Kidney (tissue), 22 donors: Measurements from ENCODE around the gene RAI1. TPM values are rescaled to one million over a fixed set of nuclear protein-coding genes. Genes with fewer than 3 reads are reported as not detected.
"Not testable (repeated sequence)": the region's sequence is repeated elsewhere in the genome, so short reads cannot be mapped to it uniquely, and the experiment has no call there.

ENCODE experiments used
- DNase-seq, 5 donors: peaks; one replicate each; pipeline ENCODE4 v3.0.0-alpha.2; 2013 to 2020
- FAIRE-seq: peaks from 2 replicates; lab custom pipeline; 2012; peaks lifted over from hg19 to GRCh38; lab: Jason Lieb, UNC
- H3K27ac ChIP-seq, 2 donors: one replicate each; pipeline ENCODE4 v1.7.0; 2013; ENCODE audit warnings: low read depth in 2 of 2, low read length in 2 of 2, inconsistent platforms in 1 of 2
- H3K27me3 ChIP-seq: one replicate; pipeline ENCODE4 v1.7.1; 2013; ENCODE audit warnings: low read length, inconsistent platforms; ENCODE audit not compliant: control insufficient read depth, insufficient read depth
- H3K36me3 ChIP-seq, 3 donors: one replicate each; pipeline versions ENCODE4 v1.7.0 to v1.7.1; 2013; ENCODE audit warnings: low read length in 3 of 3, control low read depth in 1 of 3, inconsistent platforms in 1 of 3; ENCODE audit not compliant: insufficient read depth in 3 of 3, control insufficient read depth in 2 of 3
- H3K4me1 ChIP-seq, 3 donors: one replicate each; pipeline versions ENCODE4 v1.7.0 to v1.7.1; 2013; ENCODE audit warnings: low read length in 3 of 3, inconsistent platforms in 1 of 3, low read depth in 1 of 3; ENCODE audit not compliant: control insufficient read depth in 2 of 3, insufficient read depth in 2 of 3
- H3K4me3 ChIP-seq, 3 donors: one replicate each; pipeline versions ENCODE4 v1.7.0 to v1.8.1; 2013; ENCODE audit warnings: low read length in 3 of 3, control low read depth in 1 of 3, inconsistent platforms in 1 of 3
- H3K9ac ChIP-seq, 3 donors: one replicate each; pipeline versions ENCODE4 v1.7.0 to v1.7.1; 2013; ENCODE audit warnings: low read length in 3 of 3, control low read depth in 1 of 3, inconsistent platforms in 1 of 3
- H3K9me3 ChIP-seq, 3 donors: one replicate each; pipeline versions ENCODE4 v1.7.0 to v1.7.1; 2013; ENCODE audit warnings: low read length in 3 of 3, control low read depth in 1 of 3, inconsistent platforms in 1 of 3; ENCODE audit not compliant: control insufficient read depth in 2 of 3, insufficient read depth in 1 of 3
- intact Hi-C: fragments of 100-400 bp; cut with DNase I; formaldehyde crosslinking; loops from one replicate; pipeline ENCODE4 v1.11.1; 2022
- long read RNA-seq, 10 donors: library from polyadenylated mRNA in 1 of 10; unstranded in 1 of 10; transcript quantifications; one replicate each; pipeline ENCODE4 v2.0.0 and lab custom pipeline, GENCODE V29; 2021 to 2026
- polyA plus RNA-seq: library from polyadenylated mRNA; stranded (reverse); fragments of 350-450 nt; fragmentation: Illumina TruSeq; extraction: RNeasy Lipid Tissue Mini Kit (QIAGEN cat#74804); gene quantifications from one replicate; pipeline ENCODE4 v1.2.3, GENCODE V29; 2014; ENCODE audit warnings: low read depth, low replicate concordance; ENCODE audit not compliant: insufficient read depth
- total RNA-seq: library from RNA; stranded (reverse); fragmentation: NEBNext Ultra II Directional; extraction: Animal tissue kit (Norgen Biotek cat#: 25700); gene quantifications from one replicate; pipeline ENCODE4 v1.2.1, GENCODE V29; 2021
- TF ChIP-seq, protein P1 (sequence below): IDR thresholded peaks from 3 replicates; pipeline ENCODE4 v1.5.1; 2012; ENCODE audit warnings: mild to moderate bottlenecking, moderate library complexity, borderline replicate concordance; ENCODE audit not compliant: insufficient read depth; ENCODE audit errors: extremely low read depth
- donor health status: control.
- donor health status: control.
- donor health status: control.
- donor health status: control.
- donor health status: control.
- donor health status: DM: yes; HTN: yes; CAD: no.
- donor health status: Normal renal cell carcinoma (clear cell type).

The RAI1 gene, protein sequence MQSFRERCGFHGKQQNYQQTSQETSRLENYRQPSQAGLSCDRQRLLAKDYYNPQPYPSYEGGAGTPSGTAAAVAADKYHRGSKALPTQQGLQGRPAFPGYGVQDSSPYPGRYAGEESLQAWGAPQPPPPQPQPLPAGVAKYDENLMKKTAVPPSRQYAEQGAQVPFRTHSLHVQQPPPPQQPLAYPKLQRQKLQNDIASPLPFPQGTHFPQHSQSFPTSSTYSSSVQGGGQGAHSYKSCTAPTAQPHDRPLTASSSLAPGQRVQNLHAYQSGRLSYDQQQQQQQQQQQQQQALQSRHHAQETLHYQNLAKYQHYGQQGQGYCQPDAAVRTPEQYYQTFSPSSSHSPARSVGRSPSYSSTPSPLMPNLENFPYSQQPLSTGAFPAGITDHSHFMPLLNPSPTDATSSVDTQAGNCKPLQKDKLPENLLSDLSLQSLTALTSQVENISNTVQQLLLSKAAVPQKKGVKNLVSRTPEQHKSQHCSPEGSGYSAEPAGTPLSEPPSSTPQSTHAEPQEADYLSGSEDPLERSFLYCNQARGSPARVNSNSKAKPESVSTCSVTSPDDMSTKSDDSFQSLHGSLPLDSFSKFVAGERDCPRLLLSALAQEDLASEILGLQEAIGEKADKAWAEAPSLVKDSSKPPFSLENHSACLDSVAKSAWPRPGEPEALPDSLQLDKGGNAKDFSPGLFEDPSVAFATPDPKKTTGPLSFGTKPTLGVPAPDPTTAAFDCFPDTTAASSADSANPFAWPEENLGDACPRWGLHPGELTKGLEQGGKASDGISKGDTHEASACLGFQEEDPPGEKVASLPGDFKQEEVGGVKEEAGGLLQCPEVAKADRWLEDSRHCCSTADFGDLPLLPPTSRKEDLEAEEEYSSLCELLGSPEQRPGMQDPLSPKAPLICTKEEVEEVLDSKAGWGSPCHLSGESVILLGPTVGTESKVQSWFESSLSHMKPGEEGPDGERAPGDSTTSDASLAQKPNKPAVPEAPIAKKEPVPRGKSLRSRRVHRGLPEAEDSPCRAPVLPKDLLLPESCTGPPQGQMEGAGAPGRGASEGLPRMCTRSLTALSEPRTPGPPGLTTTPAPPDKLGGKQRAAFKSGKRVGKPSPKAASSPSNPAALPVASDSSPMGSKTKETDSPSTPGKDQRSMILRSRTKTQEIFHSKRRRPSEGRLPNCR (N-terminal part only)
- 50.5 TPM for total RNA-seq
- polyA plus RNA-seq: 6.7 TPM
- long read RNA-seq, donor 1, transcript RAI1-206 (2 exons, 489 nt): major isoform, 5 of 15 reads
- long read RNA-seq, donor 1, partial matches to known transcripts: 10 of 15 reads
- long read RNA-seq, donor 1, other reads (novel, unspliced or antisense): 0 of 15 reads
- long read RNA-seq, donor 2, partial matches to known transcripts: 16 of 21 reads
- long read RNA-seq, donor 2, other reads (novel, unspliced or antisense): 0 of 21 reads
- long read RNA-seq, donor 3, partial matches to known transcripts: 17 of 29 reads
- long read RNA-seq, donor 3, other reads (novel, unspliced or antisense): 10 of 29 reads
- long read RNA-seq, donor 4, partial matches to known transcripts: 11 of 12 reads
- long read RNA-seq, donor 4, other reads (novel, unspliced or antisense): 0 of 12 reads
- long read RNA-seq, donor 5: 0 reads
- long read RNA-seq, donor 6, partial matches to known transcripts: 0 of 1 reads
- long read RNA-seq, donor 6, other reads (novel, unspliced or antisense): 0 of 1 reads
- long read RNA-seq, donor 7, partial matches to known transcripts: 29 of 44 reads
- long read RNA-seq, donor 7, other reads (novel, unspliced or antisense): 15 of 44 reads
- long read RNA-seq, donor 8, partial matches to known transcripts: 6 of 6 reads
- long read RNA-seq, donor 8, other reads (novel, unspliced or antisense): 0 of 6 reads
- long read RNA-seq, donor 9: 0 reads
- long read RNA-seq, donor 10, partial matches to known transcripts: 5 of 7 reads
- long read RNA-seq, donor 10, other reads (novel, unspliced or antisense): 0 of 7 reads

DNA sequence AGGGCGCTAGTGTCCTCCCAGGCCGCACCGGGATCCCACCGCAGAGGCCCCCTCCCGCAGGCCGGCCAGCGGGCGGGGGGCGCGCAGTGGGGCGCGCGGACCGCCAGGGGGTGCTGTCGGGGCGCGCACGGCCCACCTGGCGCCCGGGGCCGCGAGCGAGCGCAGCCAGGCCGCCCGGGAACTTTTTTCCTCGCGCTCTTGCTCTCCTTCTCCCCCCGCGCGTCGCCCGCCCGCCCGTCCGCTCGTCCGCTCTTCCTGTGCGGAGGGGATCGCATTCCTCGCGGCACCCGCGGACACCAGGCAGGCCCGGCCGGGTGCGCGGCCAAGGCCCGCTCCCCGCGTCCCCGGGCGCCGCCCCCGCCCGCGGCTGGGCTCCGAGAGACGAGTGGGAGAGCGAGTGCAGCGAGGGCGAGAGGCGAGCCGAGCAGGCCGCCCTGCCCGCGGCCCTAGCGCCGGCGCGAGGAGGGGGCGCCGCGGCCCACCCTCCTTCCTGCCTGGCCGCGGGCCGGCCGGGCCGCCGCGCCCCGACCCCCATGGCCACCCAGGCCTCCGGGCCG is at the start of gene RAI1:
Gene RAI1, plus strand, starts transcription at position 272 of the 557 bp plus-strand sequence. CDS start 111,491 bp downstream, outside the sequence.
- no peaks in the 10 kb centered on the region for H3K36me3 ChIP-seq
- peak within 1 kb of the TSS; percentile 20 to 71 (median 37) for H3K4me3 ChIP-seq
- H3K4me1 ChIP-seq: peaks cover 0 to 21% (median 18%) of the 10 kb centered on the region in 3 donors
- FAIRE-seq (no peak), DNase-seq (peak; percentile 87 to 95 (median 91))
- no peaks in the 10 kb centered on the region for H3K27me3 ChIP-seq
- peak within 1 kb of the TSS; percentile 93 for H3K27ac ChIP-seq
- intact Hi-C loops: loop anchor here (5.0 kb wide), 1 partner anchor 181 kb away; no protein-coding TSS in a partner anchor
- TF ChIP-seq, protein P1, sequence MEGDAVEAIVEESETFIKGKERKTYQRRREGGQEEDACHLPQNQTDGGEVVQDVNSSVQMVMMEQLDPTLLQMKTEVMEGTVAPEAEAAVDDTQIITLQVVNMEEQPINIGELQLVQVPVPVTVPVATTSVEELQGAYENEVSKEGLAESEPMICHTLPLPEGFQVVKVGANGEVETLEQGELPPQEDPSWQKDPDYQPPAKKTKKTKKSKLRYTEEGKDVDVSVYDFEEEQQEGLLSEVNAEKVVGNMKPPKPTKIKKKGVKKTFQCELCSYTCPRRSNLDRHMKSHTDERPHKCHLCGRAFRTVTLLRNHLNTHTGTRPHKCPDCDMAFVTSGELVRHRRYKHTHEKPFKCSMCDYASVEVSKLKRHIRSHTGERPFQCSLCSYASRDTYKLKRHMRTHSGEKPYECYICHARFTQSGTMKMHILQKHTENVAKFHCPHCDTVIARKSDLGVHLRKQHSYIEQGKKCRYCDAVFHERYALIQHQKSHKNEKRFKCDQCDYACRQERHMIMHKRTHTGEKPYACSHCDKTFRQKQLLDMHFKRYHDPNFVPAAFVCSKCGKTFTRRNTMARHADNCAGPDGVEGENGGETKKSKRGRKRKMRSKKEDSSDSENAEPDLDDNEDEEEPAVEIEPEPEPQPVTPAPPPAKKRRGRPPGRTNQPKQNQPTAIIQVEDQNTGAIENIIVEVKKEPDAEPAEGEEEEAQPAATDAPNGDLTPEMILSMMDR: peak; percentile 84
- H3K9ac ChIP-seq: peak within 1 kb of the TSS in 2 of 3 donors; percentile 60 to 75
- no peaks in the 10 kb centered on the region for H3K9me3 ChIP-seq

DNA sequence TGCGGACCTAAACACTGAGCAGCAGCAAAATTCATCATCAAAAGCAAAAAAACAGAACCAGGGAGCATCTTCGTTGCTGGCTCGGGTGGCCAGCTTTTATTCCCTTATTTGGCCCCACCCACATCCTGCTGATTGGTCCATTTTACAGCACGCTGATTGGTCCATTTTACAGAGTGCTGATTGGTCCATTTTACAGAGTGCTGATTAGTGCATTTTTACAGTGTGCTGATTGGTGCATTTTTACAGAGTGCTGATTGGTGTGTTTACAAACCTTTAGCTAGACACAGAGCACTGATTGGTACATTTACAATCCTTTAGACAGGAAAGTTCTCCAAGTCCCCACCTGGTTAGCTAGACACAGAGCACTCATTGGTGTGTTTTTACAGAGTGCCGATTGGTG is 48.6 kb upstream of the RAI1 start:
- intact Hi-C loops, H3K27ac ChIP-seq, H3K9me3 ChIP-seq, H3K36me3 ChIP-seq, H3K27me3 ChIP-seq, H3K9ac ChIP-seq, H3K4me3 ChIP-seq, FAIRE-seq, H3K4me1 ChIP-seq, DNase-seq: not testable (repeated sequence)

DNA sequence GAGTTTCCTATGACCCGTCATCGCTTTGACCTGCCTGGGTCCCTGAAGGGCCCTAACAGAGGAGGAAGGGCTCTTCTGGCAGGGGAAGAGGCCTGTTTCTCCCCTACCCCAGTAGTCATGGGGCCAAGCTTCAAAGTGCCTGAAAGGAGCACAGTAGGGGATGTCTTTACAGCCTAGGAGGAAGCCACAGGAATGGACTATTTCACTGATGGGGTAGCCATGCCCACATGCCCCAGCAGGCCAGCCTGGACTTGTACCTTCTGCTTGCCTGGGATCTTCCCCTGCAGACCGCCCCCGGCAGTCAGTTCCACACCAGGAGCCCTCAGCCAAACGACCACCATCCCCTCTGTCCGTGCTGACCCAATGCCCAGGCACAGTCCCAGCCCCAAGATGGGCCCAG is 47.9 kb upstream of the RAI1 start:
- no peak for FAIRE-seq

More for the DNA sequence above, 47.9 kb upstream of the RAI1 start:
- H3K27me3 ChIP-seq: no peaks in the 10 kb centered on the region
- no peak overlapping the region for H3K9ac ChIP-seq
- no peak for DNase-seq
- no peaks in the 10 kb centered on the region for H3K9me3 ChIP-seq
- H3K4me3 ChIP-seq: no peak overlapping the region
- H3K4me1 ChIP-seq: no peaks in the 10 kb centered on the region
- TF ChIP-seq, protein P1: no peak
- intact Hi-C loops: no loop called here
- no peak overlapping the region for H3K27ac ChIP-seq
- H3K36me3 ChIP-seq: no peaks in the 10 kb centered on the region
